GM08714 (cell line): ENCODE data around the gene SH3BP5L.

Source experiments
- H3K4me3 ChIP-seq: fragments of 200-500 bp; sonication (Bioruptor generic); 2 replicates; pipeline ENCODE4 v1.5.1; 2014; ENCODE audit warnings: mild to moderate bottlenecking, low read length, inconsistent platforms
- ZNF274 ChIP-seq: IDR thresholded peaks from 2 replicates; pipeline ENCODE4 v1.6.1; 2012; ENCODE audit warnings: mild to moderate bottlenecking, low read depth, low read length

Gene SH3BP5L

DNA sequence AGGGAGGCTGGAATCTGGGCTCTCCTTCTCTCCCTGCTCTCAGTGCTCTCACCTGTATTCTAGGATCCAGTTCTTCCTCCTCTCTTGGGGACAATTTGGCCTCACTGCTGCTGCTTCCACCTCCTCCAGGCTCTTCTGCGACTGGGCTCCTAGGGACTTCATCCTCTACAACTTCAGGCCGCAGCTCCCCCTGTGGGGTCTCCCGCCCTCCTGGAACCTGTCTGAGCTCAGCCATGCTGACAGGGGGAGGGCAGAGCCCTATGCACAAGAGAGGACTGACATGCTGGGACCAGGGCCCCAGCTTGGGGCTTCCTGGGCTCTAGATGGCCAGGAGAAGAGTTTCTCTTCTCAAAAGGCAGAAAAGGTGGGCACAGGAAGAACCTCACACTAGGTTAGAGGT lies 1.0 kb downstream of the SH3BP5L start:
- TF ChIP-seq ZNF274, result no peak
- H3K4me3 ChIP-seq, result peak overlapping the region; percentile 88

- TF ChIP-seq ZNF274, result no peak
- no peak overlapping the region; the same call in 1 of the 2 replicates for H3K4me3 ChIP-seq
These were observed 1.4 kb downstream of the SH3BP5L start for GRCh38 chr1:248824301-248824700.

GRCh38 chr1:248823517-248824001 lies 2.2 kb downstream of the SH3BP5L start:
- no peak for TF ChIP-seq ZNF274
- no peak overlapping the region for H3K4me3 ChIP-seq

- no peak for TF ChIP-seq ZNF274
- no peak overlapping the region for H3K4me3 ChIP-seq
These were observed 3.3 kb downstream of the SH3BP5L start for GRCh38 chr1:248822148-248823032.

GRCh38 chr1:248821641-248822040 lies 4.1 kb downstream of the SH3BP5L start:
- no peak overlapping the region for H3K4me3 ChIP-seq
- no peak for TF ChIP-seq ZNF274

DNA sequence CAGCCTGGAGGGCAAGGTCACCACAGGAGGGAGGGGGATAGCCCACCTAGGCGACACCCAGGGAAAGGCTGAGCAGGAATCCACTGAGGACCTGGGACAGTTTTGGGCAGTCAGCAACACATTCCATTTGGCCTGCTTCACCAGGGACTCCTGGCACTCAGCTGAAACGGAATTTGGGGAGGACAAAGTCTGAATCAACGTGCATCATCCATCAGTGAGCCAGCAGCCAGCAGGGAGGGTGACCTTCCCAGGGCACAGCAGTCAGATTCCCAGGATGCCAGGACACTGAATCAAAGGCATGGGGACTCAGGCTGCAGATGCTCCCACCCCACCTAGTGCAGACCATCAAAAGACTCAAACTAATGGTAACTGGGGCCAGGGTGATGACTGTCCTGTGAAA lies 4.6 kb downstream of the SH3BP5L start:
- TF ChIP-seq ZNF274, result no peak
- no peak overlapping the region for H3K4me3 ChIP-seq

- no peak overlapping the region for H3K4me3 ChIP-seq
- TF ChIP-seq ZNF274, result no peak
These were observed 5.6 kb downstream of the SH3BP5L start for GRCh38 chr1:248820041-248820585.

DNA sequence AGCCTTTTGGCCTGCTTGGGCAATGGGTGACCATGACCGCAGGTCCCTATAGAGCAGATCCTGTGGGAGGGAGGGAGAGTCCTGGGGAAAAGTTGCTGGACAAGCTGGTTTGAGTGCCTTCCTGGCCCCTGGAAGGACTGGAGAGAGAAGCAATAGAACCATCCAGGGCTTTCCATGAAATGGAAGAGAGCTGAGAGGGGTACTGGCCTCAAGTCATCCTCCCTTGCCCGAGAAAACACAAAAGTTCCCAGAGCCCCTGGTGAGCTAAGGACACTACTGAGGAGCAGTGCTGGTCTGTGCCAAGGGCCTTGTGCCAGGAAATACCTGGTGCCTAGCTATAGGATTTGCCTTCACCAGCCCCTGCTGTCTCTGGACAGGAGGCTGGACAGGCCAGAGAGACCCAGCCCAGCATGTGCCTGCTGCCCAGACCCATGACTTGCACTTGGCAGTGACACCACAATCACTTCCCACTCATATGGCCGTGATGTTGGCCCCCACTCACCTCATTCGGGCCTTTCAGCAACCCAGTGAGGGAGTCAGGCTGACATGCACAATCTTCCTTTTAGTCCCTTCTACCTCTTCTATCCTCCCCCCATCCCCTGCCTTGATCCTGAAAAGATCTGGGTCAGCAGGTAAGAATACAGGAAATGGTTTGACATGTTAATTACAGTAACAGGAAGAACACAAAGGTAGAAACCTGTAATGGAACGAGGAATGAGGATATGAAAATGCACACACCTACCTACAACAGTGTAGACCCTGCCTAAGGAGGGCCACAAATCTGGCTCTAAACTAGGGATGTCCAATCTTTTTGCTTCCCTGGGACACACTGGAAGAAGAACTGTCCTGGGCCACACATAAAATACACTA lies 7.0 kb downstream of the SH3BP5L start:
- no peak for TF ChIP-seq ZNF274
- H3K4me3 ChIP-seq, result no peak overlapping the region

GRCh38 chr1:248817065-248817464 lies 8.7 kb downstream of the SH3BP5L start:
- no peak for TF ChIP-seq ZNF274
- H3K4me3 ChIP-seq, result no peak overlapping the region

DNA sequence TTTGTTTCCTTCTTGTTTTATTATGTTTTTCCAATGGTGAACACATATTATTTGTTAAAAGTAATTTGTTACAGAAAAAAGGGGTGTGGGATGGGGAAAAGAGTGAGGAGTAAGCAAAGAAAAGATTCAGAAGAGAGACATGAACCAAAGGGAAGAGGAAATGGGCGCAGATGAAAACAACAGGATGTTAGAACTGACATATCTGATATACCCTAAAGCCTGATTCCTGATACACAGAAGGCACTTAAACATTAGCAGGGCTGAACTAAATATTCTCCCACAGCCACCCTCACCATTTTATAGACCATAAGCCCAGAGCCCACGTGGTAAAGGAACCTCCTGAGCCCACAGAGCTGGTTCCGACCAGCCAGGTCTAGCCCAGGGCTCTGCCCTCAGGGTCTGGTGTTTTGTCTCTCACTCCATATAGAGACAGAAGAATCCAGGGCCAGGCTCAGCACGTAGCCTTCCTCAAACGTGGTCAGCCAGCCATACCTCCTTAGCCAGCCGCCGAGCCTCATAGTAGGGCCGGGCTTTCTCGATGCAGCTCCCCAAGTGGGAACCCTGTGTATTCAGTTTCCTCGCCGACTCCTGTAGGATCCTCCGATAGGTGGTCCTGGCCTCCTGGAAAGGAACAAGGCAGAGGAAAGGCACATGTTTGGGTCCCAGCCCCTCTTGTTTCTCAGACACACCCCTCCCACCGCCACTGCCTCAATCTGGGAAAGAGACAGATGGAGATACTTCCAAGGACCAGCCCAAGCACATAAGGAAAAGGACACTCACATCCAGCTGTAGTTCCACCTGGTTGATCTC lies 9.5 kb downstream of the SH3BP5L start:
- no peak overlapping the region for H3K4me3 ChIP-seq
- TF ChIP-seq ZNF274, result no peak

DNA sequence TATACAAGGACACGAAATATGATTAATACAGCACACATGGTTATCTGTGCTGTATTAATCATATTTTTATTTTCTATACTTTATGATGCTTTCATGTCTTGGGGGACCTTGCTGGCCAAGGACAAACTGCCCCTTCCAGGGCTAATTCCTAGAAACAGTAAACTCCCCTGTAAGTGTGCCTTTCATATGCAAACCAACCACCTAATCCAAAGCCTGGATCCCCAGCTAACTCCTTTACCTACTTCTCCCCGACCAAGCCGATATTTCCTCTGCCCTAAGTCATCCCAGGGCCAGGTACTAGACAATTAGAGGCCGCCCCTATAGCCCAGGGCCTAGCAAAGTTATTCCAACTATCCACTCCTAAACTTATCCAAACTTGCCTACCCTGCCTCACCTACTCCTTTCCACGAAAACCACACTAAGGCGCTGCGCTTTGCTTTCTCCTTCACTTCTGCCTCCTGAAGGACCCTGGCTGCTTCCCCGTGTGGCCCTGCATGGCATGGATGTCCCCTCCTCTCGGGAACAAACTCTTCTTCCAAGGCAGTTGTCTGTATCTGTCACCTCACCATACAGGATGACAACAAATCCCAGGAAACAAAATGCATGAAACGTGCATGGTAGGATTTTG lies 10.2 kb downstream of the SH3BP5L start:
- no peak for TF ChIP-seq ZNF274
- no peak overlapping the region for H3K4me3 ChIP-seq

- TF ChIP-seq ZNF274, result no peak
- no peak overlapping the region for H3K4me3 ChIP-seq
These were observed 11.4 kb downstream of the SH3BP5L start for GRCh38 chr1:248814351-248814750.

DNA sequence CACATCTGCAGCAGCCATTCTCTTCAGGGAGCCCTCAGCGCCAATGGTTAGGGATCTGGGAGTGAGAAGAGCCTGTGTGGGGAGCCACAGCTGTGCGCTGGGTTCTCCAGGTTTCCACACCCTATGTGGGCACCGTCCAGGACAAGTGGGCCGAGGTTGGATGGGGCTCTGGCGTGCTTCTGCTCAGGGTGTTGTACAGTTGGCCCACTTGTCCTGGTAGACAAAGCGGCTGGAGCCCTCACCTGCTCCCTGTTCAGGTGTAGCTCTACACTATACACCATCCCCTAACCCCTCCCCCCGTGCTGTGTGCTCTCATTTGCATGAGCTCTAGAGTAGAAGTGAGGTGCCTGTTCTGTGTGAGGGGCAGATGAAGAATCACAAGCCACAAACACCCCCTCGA lies 12.2 kb downstream of the SH3BP5L start:
- no peak overlapping the region for H3K4me3 ChIP-seq
- no peak for TF ChIP-seq ZNF274
